HG03025 (cell line): ENCODE data around the gene CHAD.
"Not testable (repeated sequence)": the region's sequence is repeated elsewhere in the genome, so short reads cannot be mapped to it uniquely, and the experiment has no call there.

Source experiments
- ATAC-seq: cut with Tn5 transposase; IDR thresholded peaks from one replicate; pipeline ENCODE4 v1.9.1; 2021; ENCODE audit warnings: mild to moderate bottlenecking, moderate library complexity; ENCODE audit not compliant: unreplicated experiment, low FRiP score

Gene CHAD

DNA sequence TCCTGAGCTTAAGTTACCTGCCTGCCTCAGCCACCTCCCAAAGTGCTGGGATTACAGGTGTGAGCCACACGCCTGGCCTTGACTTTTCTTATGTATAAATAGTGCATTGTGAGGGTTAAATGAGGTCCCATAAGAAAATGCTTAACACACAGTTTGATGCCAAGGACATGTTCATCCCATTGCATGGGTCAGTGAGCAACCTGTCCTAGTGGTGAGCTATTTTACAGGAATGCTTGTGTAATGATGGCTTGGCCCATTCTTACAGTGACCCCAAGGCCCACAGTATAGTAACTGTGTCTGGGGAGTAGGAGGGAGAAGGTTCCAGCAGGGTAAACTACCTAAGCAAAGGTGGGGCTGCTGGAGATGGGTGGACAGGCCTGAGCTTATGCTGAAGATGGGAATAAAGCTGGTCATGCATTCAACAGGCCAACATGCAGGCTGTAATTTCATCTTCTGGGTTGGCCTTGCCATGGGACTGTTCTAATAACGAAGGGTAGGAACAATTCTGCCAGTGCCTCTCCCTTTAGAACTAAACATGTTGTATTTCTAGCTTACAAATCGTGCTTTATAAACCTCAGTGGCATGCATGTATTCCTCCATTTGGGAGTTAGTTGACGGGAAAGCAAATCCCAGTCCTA is 36.4 kb downstream of the CHAD start:
- ATAC-seq, result no peak

DNA sequence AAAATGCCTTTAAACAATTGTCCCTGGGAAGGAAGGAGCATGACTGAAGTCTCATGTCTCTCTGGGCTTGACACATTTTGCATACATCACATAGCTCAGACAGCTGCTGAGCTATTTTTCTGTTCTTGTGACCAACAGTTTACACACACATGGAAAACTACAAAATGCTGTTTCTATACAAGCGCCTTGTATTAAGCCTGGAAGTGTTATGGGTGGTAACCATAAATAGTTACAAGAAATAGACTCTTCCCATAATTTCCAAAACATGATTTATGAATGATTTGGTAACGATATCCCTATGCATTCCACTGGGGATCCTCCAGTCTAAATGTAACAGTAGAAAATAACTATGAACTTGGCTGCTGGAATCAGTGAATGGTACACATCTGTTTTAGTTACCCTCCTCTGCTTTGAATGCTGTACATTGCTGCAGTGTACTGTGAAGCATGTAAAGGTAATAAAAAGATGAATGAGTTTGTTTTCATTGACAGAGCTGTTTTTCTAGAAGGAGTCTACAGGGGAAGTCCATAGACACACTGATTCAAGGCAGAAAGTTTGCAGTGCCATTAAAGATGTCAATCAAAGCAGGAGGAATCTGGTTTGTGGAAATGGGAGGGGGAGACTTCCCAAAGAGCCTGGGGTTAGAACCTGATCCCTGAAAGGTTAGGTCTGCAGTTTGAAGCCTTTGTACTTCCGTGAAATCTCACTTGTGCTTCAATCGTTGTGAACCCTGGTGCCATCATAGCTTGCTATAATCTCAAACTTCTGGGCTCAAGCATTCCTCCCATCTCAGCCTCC is 37.7 kb downstream of the CHAD start:
- ATAC-seq, result no peak

DNA sequence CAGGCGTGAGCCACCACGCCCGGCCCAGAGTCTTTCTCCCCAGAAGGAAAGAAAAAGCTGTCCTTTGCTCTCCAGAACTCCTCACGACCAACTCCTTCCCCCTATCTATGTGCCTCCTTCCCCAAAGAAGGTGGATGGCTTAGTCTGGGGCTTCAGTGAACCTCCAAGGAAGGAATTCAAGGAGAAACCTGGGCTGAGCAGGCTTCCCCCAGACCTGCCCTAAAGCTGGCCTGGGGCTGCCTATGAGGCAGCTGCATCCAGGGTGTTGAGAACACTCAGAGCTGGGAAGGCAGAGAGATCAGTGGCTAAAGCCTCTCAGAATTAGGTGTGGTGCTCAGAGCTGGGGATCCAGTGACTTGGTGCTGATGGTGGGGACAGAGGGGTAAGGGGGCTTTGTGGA is 38.9 kb downstream of the CHAD start:
- ATAC-seq, result no peak

DNA sequence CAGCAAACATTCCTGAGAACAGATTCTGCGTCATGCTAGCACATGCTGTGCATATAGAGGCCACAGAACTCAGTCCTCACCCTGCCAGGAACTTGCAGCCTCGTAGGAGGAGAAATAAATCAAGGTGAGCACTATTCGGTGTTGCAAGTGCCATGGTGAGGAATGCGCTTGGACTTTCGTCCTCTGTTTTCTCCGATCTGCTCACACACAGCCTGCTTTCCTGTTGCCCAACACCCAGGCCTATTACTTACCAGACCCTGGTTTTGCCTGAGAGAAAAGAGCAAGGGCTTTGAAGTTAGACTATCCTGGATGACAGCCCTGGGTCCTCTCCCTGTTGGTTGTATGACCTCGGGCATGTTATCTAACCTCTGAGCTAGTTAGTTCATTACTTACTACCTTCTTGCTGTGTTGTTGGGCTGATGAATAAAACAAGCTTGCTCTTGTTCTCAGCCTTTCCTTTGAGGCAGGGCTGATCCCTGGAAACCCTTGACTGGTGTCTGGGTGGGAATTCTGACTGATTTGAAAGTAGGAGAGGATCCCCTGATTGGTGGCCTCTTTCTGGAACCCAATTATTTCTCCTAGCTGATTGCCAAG is 39.8 kb downstream of the CHAD start:
- no peak for ATAC-seq

DNA sequence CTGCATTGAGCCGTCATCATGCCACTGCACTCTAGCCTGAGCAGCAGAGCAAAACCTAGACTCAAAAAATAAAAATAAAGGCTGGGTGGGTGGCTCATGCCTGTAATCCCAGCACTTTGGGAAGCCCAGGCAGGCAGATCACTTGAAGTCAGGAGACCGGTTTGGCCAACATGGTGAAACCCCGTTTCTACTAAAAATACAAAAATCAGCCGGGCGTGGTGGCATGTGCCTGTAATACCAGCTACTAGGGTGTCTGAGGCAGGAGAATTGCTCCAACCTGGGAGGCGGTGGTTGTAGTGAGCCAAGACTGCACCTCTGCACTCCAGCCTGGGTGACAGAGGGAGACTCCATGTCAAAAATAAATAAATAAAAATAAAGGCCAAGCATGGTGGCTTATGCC is 40.6 kb downstream of the CHAD start:
- not testable (repeated sequence) for ATAC-seq

DNA sequence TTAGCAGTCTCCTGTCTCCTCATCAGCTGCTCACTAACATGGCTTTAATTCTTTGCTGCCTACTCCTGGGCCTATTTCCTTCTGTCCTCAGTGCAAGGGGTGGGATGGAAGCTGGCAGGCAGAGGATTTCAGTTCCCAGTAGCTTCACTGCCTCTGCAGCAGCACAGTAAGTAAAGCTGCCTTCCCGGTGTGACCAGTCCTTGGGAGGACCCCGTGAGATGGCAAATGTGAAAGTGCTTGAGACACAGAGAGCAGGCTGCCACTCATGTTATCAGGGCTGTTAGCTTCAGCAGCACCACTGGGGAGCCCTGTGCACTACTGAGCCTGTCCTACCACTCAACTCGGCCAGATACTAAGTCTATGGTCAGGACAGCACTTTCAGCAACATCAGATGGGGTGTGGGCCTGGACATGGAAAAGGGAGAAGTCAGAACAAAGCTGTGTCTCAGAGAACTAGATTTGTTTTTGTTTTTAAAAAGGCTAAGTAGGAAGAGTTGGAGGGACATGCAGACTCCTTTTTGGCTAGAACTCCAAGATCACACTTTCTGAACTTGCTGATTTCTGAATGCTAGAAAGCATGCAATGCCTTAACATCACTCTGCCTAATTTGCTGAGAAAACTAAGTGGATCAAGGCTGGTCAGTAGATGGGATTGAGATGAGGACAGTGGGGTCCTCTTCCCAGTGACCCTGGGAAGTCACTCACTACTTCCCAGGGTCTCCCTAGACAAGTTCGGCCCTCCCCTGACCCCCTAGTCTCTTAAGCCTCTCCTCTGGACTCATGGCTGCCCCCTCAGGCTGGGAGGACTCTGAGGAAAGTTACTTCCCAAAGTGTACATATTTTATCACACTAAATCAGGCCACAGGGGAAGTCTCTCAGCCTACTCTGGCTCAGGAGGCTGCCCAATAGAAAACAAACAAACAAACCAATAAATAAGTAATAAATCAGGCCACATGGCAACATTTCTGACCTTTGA is 41.6 kb downstream of the CHAD start:
- ATAC-seq, result no peak

DNA sequence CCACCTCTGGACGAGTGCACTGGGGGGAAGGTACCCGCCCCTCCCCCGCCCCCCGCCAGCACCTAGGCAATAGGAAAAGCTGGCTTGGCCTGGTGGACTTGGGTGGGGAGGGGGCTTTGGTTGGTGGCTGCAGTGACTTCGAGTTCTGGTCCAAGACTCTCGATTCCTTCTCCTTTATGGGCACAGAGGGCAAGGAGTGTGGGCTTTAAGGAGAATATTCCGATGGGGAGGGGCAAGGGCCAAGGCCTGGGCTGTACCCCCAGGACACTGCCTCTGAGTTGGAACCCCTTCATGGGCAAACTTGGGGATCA is 42.3 kb downstream of the CHAD start:
- no peak for ATAC-seq

DNA sequence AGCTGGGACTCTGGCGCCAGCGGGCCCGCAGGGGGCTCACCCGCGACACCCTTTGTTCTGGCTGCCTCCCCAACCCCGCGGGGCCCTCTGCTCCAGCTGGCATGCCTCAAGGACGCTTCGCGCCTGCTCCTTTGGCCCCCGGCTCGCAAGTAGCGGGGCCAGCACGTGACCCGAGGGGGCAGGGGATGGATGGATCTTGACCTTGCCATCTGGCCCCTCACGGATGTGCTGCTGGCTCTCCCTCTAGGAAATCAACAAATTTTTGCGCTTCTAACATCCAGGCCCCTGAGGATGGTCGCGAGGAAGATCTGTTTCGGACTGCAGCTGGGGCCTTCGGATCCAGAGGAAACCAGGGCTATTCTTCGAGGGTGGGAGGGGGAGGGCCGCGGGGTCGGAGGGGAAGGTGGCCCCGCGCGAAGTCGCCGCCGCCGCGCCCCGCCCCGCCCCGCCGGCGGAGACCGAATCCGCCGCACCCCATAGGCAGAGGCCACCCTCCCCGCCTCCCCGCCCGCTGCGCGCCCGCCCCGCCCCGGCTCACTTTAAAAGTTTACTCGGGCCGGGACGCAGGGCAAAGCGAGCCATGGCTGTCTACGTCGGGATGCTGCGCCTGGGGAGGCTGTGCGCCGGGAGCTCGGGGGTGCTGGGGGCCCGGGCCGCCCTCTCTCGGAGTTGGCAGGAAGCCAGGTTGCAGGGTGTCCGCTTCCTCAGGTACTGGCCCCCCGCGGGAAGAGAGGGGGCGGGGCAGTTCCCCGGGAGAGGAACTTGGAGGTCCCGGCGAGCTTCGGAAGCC is 42.8 kb downstream of the CHAD start, which contains the start of gene ACSF2:
Gene ACSF2, plus strand, starts transcription at position 537 of the 790 bp plus-strand sequence. Its CDS starts 44 bp downstream, at position 581.
- ATAC-seq, result no peak

DNA sequence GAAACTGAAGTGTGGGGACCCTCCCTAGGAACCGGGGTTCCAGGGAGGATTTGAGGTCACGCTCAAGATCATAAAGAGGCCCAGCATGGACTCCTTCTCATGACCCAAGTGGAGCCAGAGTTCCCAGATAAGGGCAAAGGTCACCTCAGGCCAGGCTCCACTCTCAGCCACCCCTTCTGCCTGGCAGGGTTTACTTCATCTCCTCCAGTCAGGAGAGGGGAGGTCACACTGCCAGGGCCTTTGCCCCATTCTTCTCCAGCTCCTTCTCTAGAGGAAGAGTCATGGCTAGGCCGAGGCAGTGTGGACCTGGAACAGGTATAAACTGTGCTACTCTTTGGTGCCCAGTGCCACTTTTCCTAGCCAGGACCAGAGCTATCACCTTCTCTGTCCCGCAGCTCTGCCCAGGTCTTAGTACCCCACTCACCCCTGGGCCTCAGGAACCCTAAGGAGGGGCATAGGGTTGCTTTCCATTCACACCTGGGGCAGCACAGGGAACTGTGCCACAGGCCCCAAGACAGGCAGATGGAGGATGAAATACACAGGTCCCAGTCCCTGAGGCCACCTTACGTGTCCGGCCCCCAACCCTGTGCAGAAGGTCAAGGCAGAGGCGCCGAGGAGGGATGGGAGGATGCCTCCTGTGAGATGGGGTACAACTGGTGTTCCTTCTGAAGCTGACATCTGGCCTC is 43.5 kb downstream of the CHAD start:
- ATAC-seq, result no peak

DNA sequence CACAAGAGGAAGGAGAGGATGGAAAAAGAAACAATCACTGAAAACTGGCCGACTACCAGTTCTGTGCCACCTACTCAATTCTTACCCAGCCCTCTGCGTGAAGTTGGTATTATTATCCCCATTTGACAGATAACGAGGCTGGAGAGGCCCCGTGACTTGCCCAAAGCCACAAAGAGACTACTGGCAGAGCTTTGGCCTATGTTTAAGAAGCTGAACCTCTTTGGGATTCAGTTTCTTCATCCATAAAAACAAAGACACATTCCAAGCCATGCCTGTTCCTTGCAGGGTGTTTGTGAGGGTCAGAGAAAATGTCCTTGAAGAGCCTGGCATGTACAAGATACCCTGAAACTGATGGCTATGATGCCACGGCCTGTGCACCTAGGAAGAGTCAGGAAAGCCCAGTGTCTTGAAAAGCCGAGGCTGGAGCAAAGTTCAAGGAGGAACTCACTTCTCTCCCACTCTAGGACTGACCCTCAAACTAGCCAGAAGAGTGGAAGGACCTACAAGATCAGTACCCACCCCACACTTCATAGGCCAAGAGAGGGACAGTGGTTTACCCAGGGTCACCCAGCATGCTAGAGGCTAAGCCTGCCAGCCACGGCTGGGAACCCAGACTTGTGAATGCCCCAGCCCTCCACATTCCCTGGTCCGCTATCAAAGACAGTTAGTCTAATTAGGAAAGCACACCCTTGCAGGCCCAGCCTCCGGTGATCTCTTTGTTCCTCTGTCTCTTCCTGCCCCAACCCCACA is 44.3 kb downstream of the CHAD start:
- no peak for ATAC-seq

DNA sequence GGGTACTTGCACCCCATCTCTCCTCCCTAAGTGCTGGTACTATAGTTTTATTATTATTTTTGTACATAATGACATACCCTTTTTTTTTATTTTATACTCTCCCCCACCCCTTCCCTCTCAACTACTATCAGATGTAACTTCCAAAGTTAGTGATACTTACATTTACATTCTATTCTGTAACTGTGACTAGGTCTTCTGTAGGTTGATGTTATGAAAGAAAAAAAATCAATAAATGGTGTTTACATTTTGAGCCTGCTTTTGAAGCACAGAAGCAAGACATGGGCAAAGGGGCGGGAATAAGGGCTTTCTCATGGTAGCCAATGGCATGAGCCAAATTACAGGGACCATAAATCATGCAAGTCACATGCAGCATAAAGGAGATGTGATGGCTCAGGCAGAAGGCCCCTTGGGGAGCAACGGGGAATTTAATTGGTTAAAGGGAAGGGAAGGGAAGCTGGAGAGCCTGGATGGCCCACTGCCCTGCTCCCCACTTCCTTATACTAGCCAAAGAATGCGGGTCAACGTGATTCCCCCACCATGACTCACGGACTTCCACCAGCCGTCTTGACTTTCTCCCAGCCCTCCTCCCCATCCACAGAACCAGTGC is 45.0 kb downstream of the CHAD start:
- ATAC-seq, result no peak

DNA sequence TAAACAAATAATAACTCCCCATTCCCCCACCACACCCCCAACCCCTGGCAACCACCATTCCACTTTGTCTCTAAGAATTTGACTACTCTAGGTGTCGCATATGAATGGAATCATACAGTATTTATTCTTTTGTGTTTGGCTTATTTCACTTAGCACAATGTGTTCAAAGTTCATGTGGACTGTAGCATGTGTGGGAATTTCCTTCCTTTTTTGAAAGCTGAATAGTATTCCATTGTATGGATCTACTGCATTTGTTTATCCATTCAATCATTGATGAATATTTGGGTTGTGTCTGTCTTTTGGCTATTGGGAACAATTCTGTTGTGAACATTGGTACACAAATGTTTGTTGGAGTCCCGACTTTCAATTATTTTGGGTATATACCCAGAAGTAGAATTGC is 45.9 kb downstream of the CHAD start:
- no peak for ATAC-seq

DNA sequence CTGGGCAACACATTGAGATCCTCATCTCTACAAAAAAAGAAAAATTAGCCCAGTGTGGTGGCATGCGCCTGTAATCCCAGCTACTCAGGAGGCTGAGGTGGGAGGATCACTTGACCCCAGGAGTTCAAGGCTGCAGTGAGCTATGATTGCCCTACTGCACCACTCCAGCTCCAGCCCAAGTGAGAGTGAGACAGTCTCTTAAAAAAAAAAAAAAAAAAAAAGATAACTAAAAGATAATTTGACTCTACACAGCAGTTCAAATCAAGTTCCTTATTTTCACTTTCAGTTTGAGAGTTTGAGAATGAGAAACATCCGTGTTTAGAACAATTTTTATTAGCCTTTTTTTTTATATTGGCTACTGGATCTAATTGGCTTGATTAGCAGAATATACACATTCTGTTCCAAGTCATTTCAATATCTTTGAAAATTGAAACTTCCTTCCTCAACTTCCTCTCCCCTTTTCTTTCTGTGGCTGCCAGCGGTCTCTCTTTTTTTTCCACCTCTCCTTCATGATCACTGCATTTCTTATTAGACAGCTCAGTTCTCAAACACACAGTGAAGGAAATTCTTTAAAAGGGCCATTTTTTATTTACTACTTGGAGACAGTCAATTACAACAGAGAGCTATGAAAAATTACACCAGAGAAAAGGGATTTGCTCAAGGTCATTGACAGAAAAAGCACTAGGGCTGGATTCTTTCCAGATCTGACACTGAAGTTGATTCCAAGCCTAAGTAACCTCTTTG is 47.2 kb downstream of the CHAD start:
- ATAC-seq, result no peak

DNA sequence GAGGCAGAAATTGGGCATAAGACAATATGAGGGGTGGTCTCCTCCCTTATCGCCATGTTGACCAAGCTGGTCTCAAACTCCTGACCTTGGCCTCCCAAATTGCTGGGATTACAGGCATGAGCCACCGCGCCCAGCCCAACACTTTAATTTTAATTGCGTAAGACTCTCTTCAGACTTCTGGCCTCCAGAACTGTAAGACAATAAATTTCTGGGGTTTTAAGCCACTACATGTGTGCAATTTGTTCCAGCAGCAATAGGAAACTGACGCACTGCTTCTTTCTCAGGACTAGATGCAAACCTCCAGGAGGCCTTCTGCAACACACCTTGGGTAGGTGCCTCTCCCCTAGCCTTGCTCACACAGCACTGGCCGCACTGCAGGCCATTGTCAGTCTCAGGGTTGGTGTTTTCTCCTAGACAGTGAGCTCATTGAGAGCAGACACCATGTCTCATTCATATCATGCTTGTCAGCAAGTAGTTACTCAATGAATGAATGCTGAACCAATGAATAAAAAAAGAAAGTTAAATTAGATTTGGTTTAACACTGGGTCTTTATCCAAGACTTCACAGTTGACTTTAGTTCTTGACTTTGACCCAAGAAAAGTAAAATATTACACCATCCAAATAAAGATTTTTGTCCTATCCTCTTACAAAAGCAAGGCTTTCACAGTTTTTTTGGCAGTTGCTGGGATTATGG is 48.1 kb downstream of the CHAD start:
- no peak for ATAC-seq

DNA sequence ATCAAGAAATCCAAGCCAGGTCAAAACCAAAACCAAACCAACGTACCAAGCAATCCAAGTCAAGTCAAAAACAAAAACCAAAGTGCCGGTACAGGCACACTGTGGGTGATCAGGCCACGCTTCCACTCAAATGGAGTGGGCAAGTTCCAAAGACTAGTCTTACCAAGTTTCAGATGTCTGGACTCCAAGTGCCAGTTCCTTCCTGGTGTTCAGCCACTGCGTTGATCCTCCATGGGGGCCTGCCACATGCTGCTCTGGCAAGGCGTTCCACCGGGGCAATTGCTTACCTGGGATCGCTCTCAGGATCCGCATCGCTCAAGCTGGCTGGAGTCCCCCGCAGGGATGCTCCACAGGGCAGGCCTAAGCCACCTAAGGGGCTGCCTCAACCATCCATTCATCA is 49.1 kb downstream of the CHAD start:
- not testable (repeated sequence) for ATAC-seq

DNA sequence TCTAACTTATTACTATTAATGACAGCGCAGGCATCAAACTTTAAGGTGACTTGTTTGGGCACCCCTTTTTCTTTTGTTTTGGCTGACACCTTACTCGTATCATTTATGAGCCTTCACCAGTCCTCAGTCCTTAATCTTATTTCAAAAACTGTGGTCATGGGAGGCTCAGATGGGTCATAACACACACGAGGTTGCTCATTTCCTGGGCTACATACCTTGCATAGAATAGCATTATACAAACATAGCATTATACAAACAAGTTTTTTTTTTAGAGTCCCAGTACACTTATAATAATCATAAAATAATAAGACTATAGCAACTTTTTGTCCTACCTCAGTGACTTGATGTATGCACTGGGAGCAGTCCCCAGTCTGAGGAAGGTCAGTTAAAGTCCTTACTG is 53.9 kb downstream of the CHAD start:
- ATAC-seq, result no peak
